Activated naive CD4-positive, alpha-beta T cell treated with anti-CD3 and anti-CD28 coated beads for 36 hours (primary cell): ENCODE measurements around the gene IL3. TPM values are rescaled to one million over a fixed set of nuclear protein-coding genes. Genes with fewer than 3 reads are reported as not detected.

Experiments
- CTCF ChIA-PET: fragments of 350-600 bp; sonication (Branson Sonifier 250); formaldehyde crosslinking; loops from one replicate; lab custom pipeline; 2021; ENCODE audit warnings: antibody characterized with exemption; lab: Charles Lee
- DNase-seq: peaks from one replicate; pipeline ENCODE4 v3.0.0-alpha.2; 2020
- H3K27ac Mint-ChIP-seq: one replicate; pipeline ENCODE4 v1.8.0; 2021; ENCODE audit warnings: mild to moderate bottlenecking, mixed read lengths
- H3K27me3 Mint-ChIP-seq: one replicate; pipeline ENCODE4 v1.8.0; 2021; ENCODE audit warnings: low read depth, mixed read lengths
- H3K36me3 Mint-ChIP-seq: one replicate; pipeline ENCODE4 v1.8.0; 2021; ENCODE audit warnings: low read depth, mixed read lengths
- H3K4me1 Mint-ChIP-seq: one replicate; pipeline ENCODE4 v1.8.0; 2021; ENCODE audit warnings: low read depth, mixed read lengths
- H3K4me3 Mint-ChIP-seq: one replicate; pipeline ENCODE4 v1.8.0; 2021; ENCODE audit warnings: mild to moderate bottlenecking, moderate library complexity, mixed read lengths
- H3K9me3 Mint-ChIP-seq: one replicate; pipeline ENCODE4 v1.8.0; 2021; ENCODE audit warnings: mixed read lengths
- intact Hi-C: fragments of 100-400 bp; cut with micrococcal nuclease; formaldehyde crosslinking; loops from one replicate; pipeline ENCODE4 v1.15.1; 2023
- total RNA-seq, 2 experiments: library from RNA; stranded (reverse); gene quantifications; one replicate each; pipeline ENCODE4 v1.2.3, GENCODE V29; 2021

Gene IL3
- total RNA-seq, 2 experiments from 2014 or later = not detected

DNA sequence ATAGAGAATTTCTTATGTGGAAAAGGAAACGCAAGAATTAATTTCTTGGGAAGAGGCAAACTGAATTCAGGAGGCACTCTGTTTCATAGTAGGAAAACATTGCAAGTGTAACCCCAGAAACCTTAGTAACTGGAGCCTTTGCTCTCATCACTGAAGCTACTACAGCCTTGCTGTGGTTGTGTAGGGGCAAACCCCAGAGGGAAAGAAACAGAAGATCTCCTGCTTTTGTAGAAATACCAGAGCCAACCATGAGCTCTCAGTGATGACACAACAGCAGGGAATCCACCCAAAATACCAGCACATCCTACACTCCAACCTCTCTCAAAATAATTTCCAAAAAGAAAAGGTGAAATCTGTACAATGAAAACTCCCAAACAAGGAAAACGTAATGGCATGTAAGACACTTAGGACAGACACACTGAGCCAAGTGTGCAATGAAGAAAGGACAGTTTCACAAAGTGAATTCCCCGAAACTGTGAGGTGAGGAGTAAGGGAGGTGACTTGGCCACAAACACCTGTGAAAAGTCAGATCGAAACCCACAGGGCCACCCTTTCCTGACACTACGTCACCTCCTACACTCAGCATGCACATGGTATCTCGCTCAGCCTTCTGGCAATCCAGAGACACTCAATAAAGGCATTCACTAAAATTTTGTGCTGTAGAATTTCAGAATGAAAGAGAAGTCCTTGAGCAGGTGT, 40.4 kb upstream of the IL3 start:
- peak; percentile 93 for DNase-seq
- peak overlapping the region; percentile 92 for H3K27ac Mint-ChIP-seq
- H3K27me3 Mint-ChIP-seq = peaks cover 28% of the 10 kb centered on the region
- no peaks in the 10 kb centered on the region for H3K36me3 Mint-ChIP-seq
- CTCF ChIA-PET = interaction anchor here (1.0 to 2.0 kb wide), 4 partner anchors 8 to 531 kb away, joined by 3 to 11 read pairs (median 6); no protein-coding TSS in a partner anchor
- H3K9me3 Mint-ChIP-seq = no peaks in the 10 kb centered on the region
- intact Hi-C loops = loop anchor here (1.0 to 10.0 kb wide), 19 partner anchors 43 to 951 kb away; partner anchors contain the start of genes FNIP1 and RAPGEF6
- H3K4me1 Mint-ChIP-seq = peaks cover 28% of the 10 kb centered on the region
- peak overlapping the region; percentile 37 for H3K4me3 Mint-ChIP-seq

DNA sequence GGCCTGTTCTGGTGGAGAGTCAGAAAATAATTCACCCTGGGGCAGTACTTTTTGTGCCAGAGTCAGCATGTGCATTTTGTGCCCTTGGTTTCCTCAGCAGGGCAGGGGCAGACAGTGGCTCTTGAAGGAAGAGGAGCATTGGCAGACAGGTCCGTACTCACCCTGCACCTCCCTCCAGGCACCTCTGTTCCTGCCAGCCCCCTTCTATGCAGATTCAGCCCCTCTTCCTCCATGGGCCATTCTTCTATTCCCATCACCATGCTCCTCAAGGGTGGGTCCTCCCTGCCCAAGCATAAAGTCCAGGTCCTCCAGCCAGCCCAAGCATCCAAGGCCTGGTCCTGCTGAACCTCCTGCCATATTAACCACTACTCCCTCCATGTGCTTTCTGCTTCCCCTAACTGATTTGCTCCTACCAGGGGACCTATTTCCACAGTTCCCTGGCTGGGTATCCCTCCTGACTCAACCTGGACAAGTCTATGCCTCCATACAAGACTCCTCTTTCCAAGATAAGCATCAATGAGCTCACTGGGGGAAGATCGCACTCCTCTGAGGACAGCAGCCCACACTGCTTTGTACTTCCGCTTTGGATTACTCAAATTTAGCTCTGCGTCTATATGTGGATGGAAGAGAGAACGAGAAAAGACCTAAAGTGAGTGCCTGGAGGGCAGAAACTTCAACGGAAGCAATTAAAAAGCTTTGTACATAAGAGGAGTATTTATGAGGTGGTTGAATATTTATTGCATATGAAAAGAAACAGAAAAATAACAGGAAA, 39.7 kb upstream of the IL3 start:
- Mint-ChIP-seq H3K27me3 (peaks cover 25% of the 10 kb centered on the region), H3K9me3 (no peaks in the 10 kb centered on the region), H3K27ac (peak overlapping the region; percentile 92), H3K4me1 (peaks cover 28% of the 10 kb centered on the region), H3K36me3 (no peaks in the 10 kb centered on the region), H3K4me3 (no peak overlapping the region)
- intact Hi-C loops = loop anchor here (1.0 to 10.0 kb wide), 19 partner anchors 43 to 951 kb away; partner anchors contain the start of genes FNIP1 and RAPGEF6
- DNase-seq = no peak
- CTCF ChIA-PET = interaction anchor here (1.0 to 2.0 kb wide), 5 partner anchors 7 to 83 kb away, joined by 3 to 8 read pairs (median 3); no protein-coding TSS in a partner anchor

DNA sequence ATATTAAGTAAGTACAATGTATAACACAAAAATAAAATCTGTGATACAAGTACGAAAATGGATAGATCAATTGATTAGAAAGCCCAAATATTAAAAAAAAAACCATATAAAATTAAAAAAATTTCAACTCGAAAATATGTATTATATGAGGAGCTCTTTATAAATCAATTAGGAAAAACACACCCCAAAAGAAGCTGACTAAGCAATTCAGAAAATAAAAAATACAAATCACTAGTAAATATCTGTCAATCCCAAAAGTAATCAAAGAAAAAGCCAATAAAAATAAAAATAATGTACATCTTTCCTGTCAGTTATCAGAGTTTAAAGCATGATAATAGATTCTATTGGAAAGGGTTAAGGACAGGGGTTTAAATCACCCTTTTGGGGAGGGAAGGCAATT, 38.8 kb upstream of the IL3 start:
- no peak for DNase-seq
- CTCF ChIA-PET = interaction anchor here (1.0 to 1.9 kb wide), 3 partner anchors 14 to 82 kb away, joined by 3 to 8 read pairs (median 3); no protein-coding TSS in a partner anchor
- H3K27ac Mint-ChIP-seq = no peak overlapping the region
- intact Hi-C loops = loop anchor here (2.0 to 10.0 kb wide), 6 partner anchors 167 to 767 kb away; no protein-coding TSS in a partner anchor
- H3K4me3 Mint-ChIP-seq = no peak overlapping the region
- H3K36me3 Mint-ChIP-seq = no peaks in the 10 kb centered on the region
- peaks cover 17% of the 10 kb centered on the region for H3K27me3 Mint-ChIP-seq
- H3K9me3 Mint-ChIP-seq = no peaks in the 10 kb centered on the region
- peaks cover 28% of the 10 kb centered on the region for H3K4me1 Mint-ChIP-seq

DNA sequence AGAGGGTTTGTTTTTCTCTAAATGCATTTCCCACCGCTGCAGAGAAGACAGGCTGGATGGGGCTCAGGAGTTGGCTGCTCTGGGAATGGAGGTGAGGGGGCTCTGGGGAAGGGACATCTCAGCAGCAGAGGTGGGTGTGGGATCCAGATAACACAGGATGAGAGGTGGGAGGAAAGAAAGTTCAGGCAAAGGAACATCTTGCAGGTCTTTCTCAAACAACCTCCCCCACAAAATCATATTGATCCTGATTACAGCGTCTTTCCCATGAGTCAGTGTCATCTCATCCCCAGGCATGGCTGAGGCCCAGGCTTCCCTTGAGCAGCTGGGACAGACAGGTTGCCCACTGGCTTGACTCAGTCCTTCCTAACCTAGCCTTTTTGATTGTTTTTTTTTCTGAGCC, 37.7 kb upstream of the IL3 start:
- peak; percentile 50 for DNase-seq
- peaks cover 7% of the 10 kb centered on the region for H3K27me3 Mint-ChIP-seq
- CTCF ChIA-PET = interaction anchor here (1.9 kb wide), 1 partner anchor 15 kb away, joined by 8 read pairs; no protein-coding TSS in a partner anchor
- H3K27ac Mint-ChIP-seq = no peak overlapping the region
- no peaks in the 10 kb centered on the region for H3K9me3 Mint-ChIP-seq
- no peaks in the 10 kb centered on the region for H3K36me3 Mint-ChIP-seq
- peaks cover 27% of the 10 kb centered on the region for H3K4me1 Mint-ChIP-seq
- no peak overlapping the region for H3K4me3 Mint-ChIP-seq
- intact Hi-C loops = loop anchor here (5.0 to 10.0 kb wide), 3 partner anchors 275 to 768 kb away; no protein-coding TSS in a partner anchor

DNA sequence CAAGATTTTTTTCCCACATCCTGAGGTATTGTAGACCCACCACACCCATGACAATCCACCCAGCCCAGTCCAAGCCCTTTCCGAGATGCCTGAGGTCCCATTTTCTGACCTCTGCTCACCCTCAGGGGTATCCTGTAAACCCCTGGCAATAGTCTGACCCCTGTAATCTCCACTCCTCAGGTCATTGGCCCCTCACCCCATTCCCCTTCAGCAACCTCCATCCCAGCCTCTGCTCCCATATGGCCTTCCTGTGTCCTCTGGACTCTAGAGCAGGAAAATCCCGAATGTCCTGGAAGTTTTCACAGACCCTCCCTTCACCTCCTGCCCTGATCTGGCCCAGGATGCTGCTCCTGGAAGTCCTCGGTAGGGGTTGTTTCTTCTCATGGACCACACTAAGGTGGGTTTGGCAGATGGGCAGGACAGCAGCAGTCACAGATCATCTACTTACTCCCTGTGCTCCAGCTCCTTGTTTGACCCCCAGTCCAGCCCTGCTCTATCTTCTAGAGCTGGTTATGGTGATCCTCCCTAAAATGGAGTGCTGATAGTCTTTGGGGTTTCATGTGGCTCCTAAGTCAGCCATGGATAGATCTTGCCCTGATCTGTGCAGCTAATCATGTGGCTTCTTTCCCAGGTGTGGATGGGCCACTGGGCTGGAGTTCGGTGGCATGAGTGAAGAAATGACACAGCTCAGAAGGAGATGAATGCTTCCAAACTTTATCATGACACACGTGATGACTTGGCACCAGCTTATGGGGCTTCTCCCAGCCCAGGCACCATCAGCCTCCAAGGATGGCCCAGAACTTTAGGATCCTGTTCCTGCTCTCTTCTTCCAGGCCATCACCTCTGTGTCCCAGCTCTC, 37.0 kb upstream of the IL3 start:
- H3K4me3 Mint-ChIP-seq = no peak overlapping the region
- H3K27me3 Mint-ChIP-seq = peaks cover 11% of the 10 kb centered on the region
- intact Hi-C loops = loop anchor here (2.0 to 10.0 kb wide), 4 partner anchors 13 to 769 kb away; partner anchors contain the start of gene ACSL6
- no peaks in the 10 kb centered on the region for H3K9me3 Mint-ChIP-seq
- no peaks in the 10 kb centered on the region for H3K36me3 Mint-ChIP-seq
- peaks cover 24% of the 10 kb centered on the region for H3K4me1 Mint-ChIP-seq
- CTCF ChIA-PET = interaction anchor here (1.5 kb wide), 1 partner anchor 39 kb away, joined by 5 read pairs; no protein-coding TSS in a partner anchor
- H3K27ac Mint-ChIP-seq = no peak overlapping the region
- DNase-seq = no peak

GRCh38 chr5:132024117-132024435, 36.4 kb upstream of the IL3 start:
- Mint-ChIP-seq H3K4me1 (peaks cover 21% of the 10 kb centered on the region), H3K36me3 (no peaks in the 10 kb centered on the region), H3K9me3 (no peaks in the 10 kb centered on the region)

GRCh38 chr5:132024789-132025402, 35.6 kb upstream of the IL3 start:
- no peak for DNase-seq

More at GRCh38 chr5:132024117-132024435, 36.4 kb upstream of the IL3 start:
- CTCF ChIA-PET = interaction anchor here (1.5 kb wide), 1 partner anchor 38 kb away, joined by 5 read pairs; no protein-coding TSS in a partner anchor
- DNase-seq = no peak
- Mint-ChIP-seq H3K27ac (no peak overlapping the region), H3K27me3 (peaks cover 7% of the 10 kb centered on the region), H3K4me3 (no peak overlapping the region)
- intact Hi-C loops = loop anchor here (2.0 to 10.0 kb wide), 4 partner anchors 13 to 769 kb away; partner anchors contain the start of gene ACSL6

DNA sequence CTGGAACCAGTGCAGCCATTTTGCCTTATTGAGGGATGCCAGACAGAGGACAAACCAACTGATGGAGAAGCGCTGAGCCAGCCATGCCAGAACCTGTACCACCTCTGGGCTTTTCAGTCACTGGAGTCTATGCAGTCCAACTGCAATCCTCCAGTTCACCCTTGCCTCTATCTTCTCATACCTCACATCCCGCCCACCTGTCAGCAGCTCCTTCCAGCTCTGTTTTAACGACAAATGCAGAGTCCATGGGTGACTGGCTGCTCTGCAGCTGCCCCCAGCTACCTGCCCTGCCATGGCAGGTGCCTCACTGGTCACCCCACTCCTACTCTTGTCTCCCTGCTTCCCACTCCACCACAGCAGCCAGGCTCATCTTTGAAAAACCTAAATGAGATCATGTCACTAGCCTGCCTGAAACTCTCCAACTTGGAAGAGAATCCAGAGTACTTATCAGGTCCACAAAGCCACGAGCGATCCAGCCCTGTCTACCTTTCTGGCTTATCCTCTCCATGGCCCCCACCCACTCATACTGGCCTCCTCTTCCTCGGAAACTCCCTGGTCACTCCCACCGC, 35.0 kb upstream of the IL3 start:
- Mint-ChIP-seq H3K27me3 (peaks cover 17% of the 10 kb centered on the region), H3K9me3 (no peaks in the 10 kb centered on the region), H3K4me1 (peaks cover 9% of the 10 kb centered on the region), H3K27ac (no peak overlapping the region), H3K4me3 (no peak overlapping the region), H3K36me3 (no peaks in the 10 kb centered on the region)
- intact Hi-C loops = loop anchor here (2.0 to 10.0 kb wide), 2 partner anchors 15 to 771 kb away; partner anchors contain the start of gene ACSL6
- no peak for DNase-seq
- CTCF ChIA-PET = interaction anchor here (0.6 to 1.5 kb wide), 2 partner anchors 37 to 1907 kb away, joined by 3 to 5 read pairs; no protein-coding TSS in a partner anchor

More at GRCh38 chr5:132024789-132025402, 35.6 kb upstream of the IL3 start:
- H3K9me3 Mint-ChIP-seq = no peaks in the 10 kb centered on the region
- intact Hi-C loops = loop anchor here (2.0 to 10.0 kb wide), 4 partner anchors 14 to 770 kb away; partner anchors contain the start of gene ACSL6
- no peak overlapping the region for H3K27ac Mint-ChIP-seq
- H3K27me3 Mint-ChIP-seq = peaks cover 11% of the 10 kb centered on the region
- H3K36me3 Mint-ChIP-seq = no peaks in the 10 kb centered on the region
- no peak overlapping the region for H3K4me3 Mint-ChIP-seq
- CTCF ChIA-PET = interaction anchor here (0.6 to 1.5 kb wide), 2 partner anchors 37 to 1908 kb away, joined by 3 to 5 read pairs; no protein-coding TSS in a partner anchor
- H3K4me1 Mint-ChIP-seq = peaks cover 15% of the 10 kb centered on the region

DNA sequence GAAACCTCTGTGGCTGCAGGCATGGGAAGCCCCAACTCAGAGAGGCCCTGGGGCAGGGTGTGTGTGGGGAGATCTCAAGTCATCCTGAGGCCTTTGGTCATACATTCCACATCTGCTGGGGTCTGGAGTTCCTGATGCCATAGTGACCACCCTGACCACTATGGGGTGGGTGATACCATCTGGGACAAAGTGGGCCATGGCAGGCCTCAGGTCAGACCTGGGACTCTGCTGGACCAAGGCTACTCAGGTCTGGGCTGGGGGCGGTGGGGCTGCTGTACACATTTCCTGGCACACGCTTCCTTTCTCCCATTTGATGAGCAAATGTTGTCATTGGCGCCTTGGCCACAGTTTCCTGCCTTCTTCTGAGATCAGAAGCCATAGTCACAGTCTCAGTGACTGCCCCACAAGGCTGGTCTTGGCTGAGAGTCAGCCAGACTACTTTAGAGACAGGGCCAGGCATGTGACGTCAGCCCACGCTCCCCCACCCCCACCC, 33.9 kb upstream of the IL3 start:
- Mint-ChIP-seq H3K4me1 (peaks cover 2% of the 10 kb centered on the region), H3K9me3 (no peaks in the 10 kb centered on the region), H3K36me3 (no peaks in the 10 kb centered on the region), H3K4me3 (no peak overlapping the region), H3K27ac (no peak overlapping the region), H3K27me3 (peaks cover 18% of the 10 kb centered on the region)
- peak; percentile 79 for DNase-seq
- CTCF ChIA-PET = interaction anchor here (0.6 to 2.3 kb wide), 2 partner anchors 19 to 38 kb away, joined by 3 to 5 read pairs; no protein-coding TSS in a partner anchor
- intact Hi-C loops = loop anchor here (10.0 kb wide), 1 partner anchor 772 kb away; no protein-coding TSS in a partner anchor

- peaks cover 2% of the 10 kb centered on the region for H3K4me1 Mint-ChIP-seq
- CTCF ChIA-PET = interaction anchor here (0.6 to 2.3 kb wide), 2 partner anchors 19 to 38 kb away, joined by 3 to 5 read pairs; no protein-coding TSS in a partner anchor
- DNase-seq = no peak
- H3K27me3 Mint-ChIP-seq = peaks cover 18% of the 10 kb centered on the region
- no peak overlapping the region for H3K4me3 Mint-ChIP-seq
- intact Hi-C loops = loop anchor here (10.0 kb wide), 1 partner anchor 772 kb away; no protein-coding TSS in a partner anchor
- H3K27ac Mint-ChIP-seq = no peak overlapping the region
- no peaks in the 10 kb centered on the region for H3K9me3 Mint-ChIP-seq
- no peaks in the 10 kb centered on the region for H3K36me3 Mint-ChIP-seq
These were observed 33.4 kb upstream of the IL3 start for GRCh38 chr5:132027027-132027426.
